GM12872 (cell line): ENCODE results near the gene FOXL2NB.

Experiments used
- CTCF ChIP-seq: IDR thresholded peaks from 3 replicates; pipeline ENCODE4 v1.5.1; 2011; ENCODE audit warnings: low read depth, mild to moderate bottlenecking, low read length, moderate library complexity; ENCODE audit not compliant: insufficient read depth

FOXL2NB gene

GRCh38 chr3:138939561-138940241, 7.3 kb upstream of the FOXL2NB start:
- TF ChIP-seq CTCF, result no peak

- no peak for TF ChIP-seq CTCF
Measured at GRCh38 chr3:138940446-138940845, 6.6 kb upstream of the FOXL2NB start.

DNA sequence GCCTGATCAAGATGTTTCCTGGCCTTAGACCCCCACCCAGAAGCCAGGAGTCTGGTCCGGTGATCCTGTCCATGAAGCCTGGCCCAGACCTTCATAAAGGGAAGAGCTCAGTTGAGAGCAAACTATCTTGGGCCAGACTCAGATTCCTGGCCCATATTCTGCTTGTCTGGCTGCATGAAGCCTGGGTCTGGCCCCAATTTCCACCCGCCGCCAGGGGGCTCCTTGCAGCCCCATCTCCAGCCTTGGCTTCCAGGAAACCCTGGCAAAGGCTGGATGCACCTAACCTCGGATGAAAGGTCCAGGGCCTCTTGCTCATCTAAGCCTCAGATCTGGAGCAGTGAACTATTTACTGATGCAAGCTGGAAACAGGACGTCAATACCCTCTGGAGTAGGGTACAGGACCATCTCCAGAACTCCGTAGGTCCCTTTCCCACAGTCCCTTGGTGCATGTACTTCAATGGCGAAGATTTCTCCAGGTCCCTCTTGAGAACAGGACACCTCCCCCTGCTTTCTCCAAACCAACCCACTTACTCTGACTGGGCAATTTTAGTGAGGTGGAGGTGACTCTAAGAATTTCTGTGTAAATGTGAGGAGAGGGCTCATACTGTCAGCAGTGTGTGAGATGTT, 5.6 kb upstream of the FOXL2NB start:
- TF ChIP-seq CTCF, result peak; percentile 73

- no peak for TF ChIP-seq CTCF
Measured at GRCh38 chr3:138942271-138942670, 4.7 kb upstream of the FOXL2NB start.

- TF ChIP-seq CTCF, result no peak
Measured at GRCh38 chr3:138942861-138943623, 4.0 kb upstream of the FOXL2NB start.

DNA sequence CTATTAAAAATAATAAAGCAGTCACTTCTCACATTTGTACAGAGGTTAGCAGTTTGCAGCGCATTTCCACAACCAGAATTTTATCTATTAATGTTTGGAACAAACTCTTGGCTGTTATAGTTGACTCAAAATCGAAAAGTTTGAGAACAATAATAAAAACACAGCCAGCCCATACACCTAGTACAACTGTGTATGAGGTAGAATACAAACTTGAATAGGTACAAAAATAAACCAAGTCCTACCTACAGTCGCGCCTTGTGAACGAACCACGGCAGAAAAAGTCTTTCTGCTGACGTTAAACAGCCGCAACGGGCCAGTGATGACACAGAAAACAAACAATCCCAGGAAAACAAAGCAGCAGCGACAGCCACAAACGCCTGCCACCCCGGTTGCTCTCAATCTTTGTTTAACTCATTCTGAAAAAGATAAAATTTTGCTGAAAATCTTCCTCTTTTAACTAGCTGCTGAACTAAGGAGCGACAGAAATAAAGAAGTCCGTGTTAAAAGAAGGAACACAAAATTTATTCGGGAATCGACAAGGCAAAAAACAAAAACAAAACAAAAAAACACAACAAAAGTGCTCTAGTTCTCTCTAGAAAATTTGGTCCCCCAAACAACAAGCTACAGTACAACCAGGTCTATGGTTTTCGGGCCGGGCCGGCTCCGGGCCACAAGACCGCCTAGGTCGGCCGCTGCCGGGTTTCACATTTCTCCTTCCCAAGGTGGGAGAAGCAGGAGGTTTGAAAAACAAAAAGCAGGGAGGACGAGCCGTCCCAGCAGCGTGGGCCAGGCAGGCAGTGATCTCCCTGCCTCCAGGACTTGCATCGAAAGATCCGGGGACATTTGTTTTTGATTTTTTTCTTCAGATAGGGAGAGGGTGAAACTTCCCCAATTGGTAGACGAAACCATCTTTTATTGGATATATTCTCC, 3.0 kb upstream of the FOXL2NB start:
- no peak for TF ChIP-seq CTCF

- no peak for TF ChIP-seq CTCF
Measured at GRCh38 chr3:138944654-138944928, 2.4 kb upstream of the FOXL2NB start.
